H9 (cell line): ENCODE data around the gene PNMA8A. TPM values are rescaled to one million over a fixed set of nuclear protein-coding genes. Genes with fewer than 3 reads are reported as not detected.

ENCODE experiments used
- DNase-seq: peaks from one replicate; pipeline ENCODE4 v3.0.0-alpha.2; 2017
- H2AFZ ChIP-seq: one replicate; pipeline ENCODE4 v1.6.1; 2013; ENCODE audit warnings: mild to moderate bottlenecking, low read length, control low read depth, moderate library complexity
- H2AK5ac ChIP-seq: 2 replicates; pipeline ENCODE4 v1.6.1; 2013; ENCODE audit warnings: low read length, control low read depth, mixed read lengths; ENCODE audit not compliant: insufficient read length
- H2BK120ac ChIP-seq: one replicate; pipeline ENCODE4 v1.6.1; 2013; ENCODE audit warnings: low read depth, mild to moderate bottlenecking, low read length, control low read depth, inconsistent platforms; ENCODE audit not compliant: poor library complexity, severe bottlenecking
- H2BK12ac ChIP-seq: 2 replicates; pipeline ENCODE4 v1.6.1; 2013; ENCODE audit warnings: low read length, control low read depth, mixed read lengths, low read depth; ENCODE audit not compliant: insufficient read length
- H2BK15ac ChIP-seq: 2 replicates; pipeline ENCODE4 v1.6.1; 2013; ENCODE audit warnings: low read depth, low read length, control low read depth
- H2BK20ac ChIP-seq: one replicate; pipeline ENCODE4 v1.6.1; 2013; ENCODE audit warnings: low read depth, mild to moderate bottlenecking, low read length, control low read depth, inconsistent platforms; ENCODE audit not compliant: poor library complexity, severe bottlenecking
- H2BK5ac ChIP-seq: 2 replicates; pipeline ENCODE4 v1.6.1; 2013; ENCODE audit warnings: low read length, control low read depth, mixed read lengths; ENCODE audit not compliant: insufficient read length
- H3K14ac ChIP-seq: 2 replicates; pipeline ENCODE4 v1.6.1; 2013; ENCODE audit warnings: low read length, control low read depth; ENCODE audit not compliant: insufficient read depth
- H3K18ac ChIP-seq: 2 replicates; pipeline ENCODE4 v1.6.1; 2013; ENCODE audit warnings: low read depth, mild to moderate bottlenecking, mixed read lengths, low read length, control low read depth; ENCODE audit not compliant: insufficient read length
- H3K23ac ChIP-seq: 2 replicates; pipeline ENCODE4 v1.6.1; 2013; ENCODE audit warnings: low read length, control low read depth, mixed read lengths, low read depth; ENCODE audit not compliant: insufficient read length
- H3K23me2 ChIP-seq: 2 replicates; pipeline ENCODE4 v1.6.1; 2013; ENCODE audit warnings: low read depth, mild to moderate bottlenecking, mixed read lengths, low read length, control low read depth; ENCODE audit not compliant: insufficient read length, poor library complexity, severe bottlenecking
- H3K27ac ChIP-seq: 2 replicates; pipeline ENCODE4 v1.5.1; 2013; ENCODE audit warnings: low read length, control low read depth, mixed read lengths, low read depth; ENCODE audit not compliant: insufficient read length
- H3K27me3 ChIP-seq: 2 replicates; pipeline ENCODE4 v1.6.1; 2013; ENCODE audit warnings: low read length, control low read depth, inconsistent platforms; ENCODE audit not compliant: insufficient read depth
- H3K4ac ChIP-seq: 2 replicates; pipeline ENCODE4 v1.6.1; 2013; ENCODE audit warnings: low read depth, mild to moderate bottlenecking, control low read depth, inconsistent platforms, low read length, moderate library complexity
- H3K4me1 ChIP-seq: 2 replicates; pipeline ENCODE4 v1.6.1; 2013; ENCODE audit warnings: low read length, control low read depth, inconsistent platforms; ENCODE audit not compliant: insufficient read depth
- H3K4me2 ChIP-seq: 2 replicates; pipeline ENCODE4 v1.6.1; 2013; ENCODE audit warnings: low read length, control low read depth, mixed read lengths; ENCODE audit not compliant: insufficient read length, insufficient read depth
- H3K56ac ChIP-seq: 2 replicates; pipeline ENCODE4 v1.6.1; 2013; ENCODE audit warnings: low read depth, mild to moderate bottlenecking, mixed read lengths, low read length, control low read depth; ENCODE audit not compliant: insufficient read length
- H3K79me1 ChIP-seq: 2 replicates; pipeline ENCODE4 v1.6.1; 2013; ENCODE audit warnings: low read depth, mild to moderate bottlenecking, moderate library complexity, low read length, control low read depth, inconsistent platforms; ENCODE audit not compliant: insufficient read depth, poor library complexity, severe bottlenecking
- H3K79me2 ChIP-seq: 2 replicates; pipeline ENCODE4 v1.6.1; 2013; ENCODE audit warnings: low read length, control low read depth, inconsistent platforms; ENCODE audit not compliant: insufficient read depth
- H3K9ac ChIP-seq: 2 replicates; pipeline ENCODE4 v1.6.1; 2013; ENCODE audit warnings: low read length, control low read depth, mixed read lengths; ENCODE audit not compliant: insufficient read length; ENCODE audit errors: extremely low read depth
- H3K9me3 ChIP-seq: one replicate; pipeline ENCODE4 v1.6.1; 2013; ENCODE audit warnings: low read depth, low read length, inconsistent platforms; ENCODE audit not compliant: control insufficient read depth
- H3T11ph ChIP-seq: one replicate; pipeline ENCODE4 v1.6.1; 2013; ENCODE audit warnings: mild to moderate bottlenecking, low read length, control low read depth, inconsistent platforms
- H4K20me1 ChIP-seq: one replicate; pipeline ENCODE4 v1.6.1; 2013; ENCODE audit not compliant: control insufficient read depth, insufficient read length, insufficient read depth
- H4K5ac ChIP-seq: 2 replicates; pipeline ENCODE4 v1.6.1; 2013; ENCODE audit warnings: low read depth, mild to moderate bottlenecking, mixed read lengths, low read length, control low read depth; ENCODE audit not compliant: insufficient read length
- H4K8ac ChIP-seq: replicated peaks from 2 replicates; pipeline ENCODE4 v1.6.1; 2013; ENCODE audit warnings: low read length, control low read depth, mixed read lengths, low read depth; ENCODE audit not compliant: insufficient read length
- H4K91ac ChIP-seq: 2 replicates; pipeline ENCODE4 v1.6.1; 2013; ENCODE audit warnings: low read depth, mild to moderate bottlenecking, moderate library complexity, mixed read lengths, low read length, control low read depth; ENCODE audit not compliant: insufficient read length
- H3K27ac Mint-ChIP-seq, 3 experiments: 2 replicates in 2 of 3; 3 replicates in 1 of 3; pipeline ENCODE4 v1.8.0; 2020 to 2021; ENCODE audit warnings: mixed read lengths in 3 of 3, mild to moderate bottlenecking in 1 of 3, moderate library complexity in 1 of 3
- H3K27me3 Mint-ChIP-seq: 2 replicates; pipeline ENCODE4 v1.8.0; 2021; ENCODE audit warnings: low read depth, mild to moderate bottlenecking, moderate library complexity, mixed read lengths
- H3K36me3 Mint-ChIP-seq, 3 experiments: 2 replicates in 2 of 3; 3 replicates in 1 of 3; pipeline ENCODE4 v1.8.0; 2020 to 2021; ENCODE audit warnings: low read depth in 3 of 3, mixed read lengths in 3 of 3; ENCODE audit not compliant: insufficient read depth in 1 of 3
- H3K4me1 Mint-ChIP-seq, 2 experiments: 2 replicates each; pipeline ENCODE4 v1.8.0; 2020; ENCODE audit warnings: mixed read lengths in 2 of 2
- H3K4me3 Mint-ChIP-seq, 2 experiments: 2 replicates in 1 of 2; 3 replicates in 1 of 2; pipeline ENCODE4 v1.8.0; 2020 to 2021; ENCODE audit warnings: mild to moderate bottlenecking in 2 of 2, mixed read lengths in 2 of 2, moderate library complexity in 1 of 2
- H3K9me3 Mint-ChIP-seq, 2 experiments: 2 replicates in 1 of 2; 3 replicates in 1 of 2; pipeline ENCODE4 v1.8.0; 2020; ENCODE audit warnings: mild to moderate bottlenecking in 2 of 2, mixed read lengths in 2 of 2, moderate library complexity in 1 of 2
- WGBS: extraction: QIAGEN DNeasy Blood & Tissue Kit; methylation state at CpG from one replicate; pipeline ENCODE4 v1.1.7; 2013; ENCODE audit warnings: missing lambda C conversion rate, low lambda C conversion rate, mixed read lengths; ENCODE audit not compliant: insufficient read length; ENCODE audit errors: extremely low coverage; 5-methylcytosine and 5-hydroxymethylcytosine counted together
- total RNA-seq: library from RNA; stranded (reverse); gene quantifications from 2 replicates; pipeline ENCODE4 v1.2.1, GENCODE V29; 2021
- TF ChIP-seq, protein P1 (sequence below): fragments of 200-600 bp; sonication (generic); conservative IDR thresholded peaks from 3 replicates; pipeline ENCODE4 v1.8.0; 2021; ENCODE audit warnings: antibody characterized with exemption, mild to moderate bottlenecking

PNMA8A gene
- total RNA-seq, 1 experiment from 2014 or later: 22.6 TPM

DNA sequence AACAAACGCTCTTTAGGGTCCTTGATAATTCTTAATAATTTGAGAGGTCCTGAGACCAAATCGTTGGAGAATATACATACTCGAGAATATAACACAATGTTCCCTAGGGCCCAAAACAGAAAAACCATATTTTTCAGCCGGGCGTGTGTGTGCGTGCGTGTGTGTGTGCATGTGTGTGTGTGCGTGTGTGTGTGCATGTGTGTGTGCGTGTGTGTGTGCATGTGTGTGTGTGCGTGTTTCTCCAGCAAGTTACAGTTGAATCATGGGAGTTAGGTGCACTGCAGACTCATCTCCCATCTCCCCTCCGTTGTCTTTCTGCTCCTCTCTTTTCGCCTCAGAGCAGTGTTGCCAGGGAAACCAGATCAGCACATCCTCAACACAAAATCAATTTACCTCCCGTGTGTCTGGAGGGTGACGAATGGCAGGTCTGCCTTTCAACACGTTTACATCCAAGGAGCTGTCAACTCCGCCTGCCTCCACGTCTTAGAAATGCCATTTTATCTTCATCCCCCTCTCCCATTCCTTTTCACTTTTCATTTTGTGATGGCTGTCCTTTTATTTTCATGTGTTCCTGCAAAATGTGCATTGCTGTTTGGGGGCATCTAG, 32.6 kb upstream of the PNMA8A start:
- Histone ChIP-seq H4K5ac (no peak overlapping the region), H4K91ac (no peak overlapping the region), H2AFZ (no peak overlapping the region), H2BK15ac (no peak overlapping the region), H3K9ac (no peak overlapping the region), H3K9me3 (no peaks in the 10 kb centered on the region), H3K4me2 (no peak overlapping the region), H3K18ac (no peak overlapping the region), H2BK12ac (no peak overlapping the region), H3K23me2 (no peaks in the 10 kb centered on the region), H3K4ac (no peak overlapping the region), H4K8ac (no peak overlapping the region), H3K56ac (no peak overlapping the region), H3K23ac (no peak overlapping the region), H3K14ac (no peak overlapping the region), H3K4me1 (no peaks in the 10 kb centered on the region), H2BK5ac (no peak overlapping the region), H2BK20ac (no peak overlapping the region), H3K27me3 (no peaks in the 10 kb centered on the region), H3K79me2 (no peaks in the 10 kb centered on the region), H4K20me1 (no peaks in the 10 kb centered on the region), H2AK5ac (no peak overlapping the region), H3K27ac (no peak overlapping the region), H3T11ph (no peak overlapping the region), H2BK120ac (no peak overlapping the region), H3K79me1 (no peaks in the 10 kb centered on the region)
- H3K36me3 Mint-ChIP-seq: no peaks in the 10 kb centered on the region
- H3K4me1 Mint-ChIP-seq: no peaks in the 10 kb centered on the region
- no peak for DNase-seq
- no CpG with 5 or more reads among the region's 17 CpGs for WGBS
- no peak overlapping the region for H3K4me3 Mint-ChIP-seq
- H3K9me3 Mint-ChIP-seq: no peaks in the 10 kb centered on the region
- H3K27me3 Mint-ChIP-seq: peaks cover 16% of the 10 kb centered on the region
- TF ChIP-seq, protein P1, sequence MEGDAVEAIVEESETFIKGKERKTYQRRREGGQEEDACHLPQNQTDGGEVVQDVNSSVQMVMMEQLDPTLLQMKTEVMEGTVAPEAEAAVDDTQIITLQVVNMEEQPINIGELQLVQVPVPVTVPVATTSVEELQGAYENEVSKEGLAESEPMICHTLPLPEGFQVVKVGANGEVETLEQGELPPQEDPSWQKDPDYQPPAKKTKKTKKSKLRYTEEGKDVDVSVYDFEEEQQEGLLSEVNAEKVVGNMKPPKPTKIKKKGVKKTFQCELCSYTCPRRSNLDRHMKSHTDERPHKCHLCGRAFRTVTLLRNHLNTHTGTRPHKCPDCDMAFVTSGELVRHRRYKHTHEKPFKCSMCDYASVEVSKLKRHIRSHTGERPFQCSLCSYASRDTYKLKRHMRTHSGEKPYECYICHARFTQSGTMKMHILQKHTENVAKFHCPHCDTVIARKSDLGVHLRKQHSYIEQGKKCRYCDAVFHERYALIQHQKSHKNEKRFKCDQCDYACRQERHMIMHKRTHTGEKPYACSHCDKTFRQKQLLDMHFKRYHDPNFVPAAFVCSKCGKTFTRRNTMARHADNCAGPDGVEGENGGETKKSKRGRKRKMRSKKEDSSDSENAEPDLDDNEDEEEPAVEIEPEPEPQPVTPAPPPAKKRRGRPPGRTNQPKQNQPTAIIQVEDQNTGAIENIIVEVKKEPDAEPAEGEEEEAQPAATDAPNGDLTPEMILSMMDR: no peak
- H3K27ac Mint-ChIP-seq: no peak overlapping the region
